ENCODE results near the gene CHPF2. TPM values are rescaled to one million over a fixed set of nuclear protein-coding genes. Genes with fewer than 3 reads are reported as not detected.

The CHPF2 gene
- total RNA-seq, 1 donor from 2014 or later: 38.1 TPM

- Mint-ChIP-seq H3K9me3 (ENCODE audit: unreplicated experiment) (no peaks in the 10 kb centered on the region), H3K36me3 (ENCODE audit: unreplicated experiment) (no peaks in the 10 kb centered on the region), H3K27ac (ENCODE audit: unreplicated experiment) (no peak overlapping the region), H3K27me3 (ENCODE audit: unreplicated experiment) (peaks cover 7% of the 10 kb centered on the region), H3K4me1 (ENCODE audit: low read depth, unreplicated experiment) (peaks cover 5% of the 10 kb centered on the region), H3K4me3 (ENCODE audit: unreplicated experiment) (no peak overlapping the region)
- DNase-seq: no peak
- no peak for TF ChIP-seq CTCF (IDR thresholded peaks at IDR 0.05; ENCODE audit: partially characterized antibody, unreplicated experiment)
Observed at GRCh38 chr7:151206914-151207313, 25.4 kb upstream of the CHPF2 start.

GRCh38 chr7:151207315-151207714 is 25.0 kb upstream of the CHPF2 start:
- Mint-ChIP-seq H3K4me3 (ENCODE audit: unreplicated experiment) (no peak overlapping the region), H3K9me3 (ENCODE audit: unreplicated experiment) (no peaks in the 10 kb centered on the region), H3K4me1 (ENCODE audit: low read depth, unreplicated experiment) (peaks cover 9% of the 10 kb centered on the region), H3K27ac (ENCODE audit: unreplicated experiment) (no peak overlapping the region), H3K27me3 (ENCODE audit: unreplicated experiment) (peaks cover 7% of the 10 kb centered on the region), H3K36me3 (ENCODE audit: unreplicated experiment) (no peaks in the 10 kb centered on the region)
- no peak for TF ChIP-seq CTCF (IDR thresholded peaks at IDR 0.05; ENCODE audit: partially characterized antibody, unreplicated experiment)
- DNase-seq: no peak

- H3K36me3 Mint-ChIP-seq (ENCODE audit: unreplicated experiment): no peaks in the 10 kb centered on the region
- peaks cover 7% of the 10 kb centered on the region for H3K27me3 Mint-ChIP-seq (ENCODE audit: unreplicated experiment)
- H3K9me3 Mint-ChIP-seq (ENCODE audit: unreplicated experiment): no peaks in the 10 kb centered on the region
- no peak for DNase-seq
- H3K4me1 Mint-ChIP-seq (ENCODE audit: low read depth, unreplicated experiment): peaks cover 9% of the 10 kb centered on the region
- H3K27ac Mint-ChIP-seq (ENCODE audit: unreplicated experiment): no peak overlapping the region
- TF ChIP-seq CTCF (IDR thresholded peaks at IDR 0.05; ENCODE audit: partially characterized antibody, unreplicated experiment): no peak
- H3K4me3 Mint-ChIP-seq (ENCODE audit: unreplicated experiment): no peak overlapping the region
Observed at GRCh38 chr7:151207804-151208203, 24.5 kb upstream of the CHPF2 start.

GRCh38 chr7:151208253-151208862 is 23.9 kb upstream of the CHPF2 start:
- DNase-seq: no peak
- Mint-ChIP-seq H3K4me1 (ENCODE audit: low read depth, unreplicated experiment) (peaks cover 9% of the 10 kb centered on the region), H3K9me3 (ENCODE audit: unreplicated experiment) (no peaks in the 10 kb centered on the region), H3K36me3 (ENCODE audit: unreplicated experiment) (no peaks in the 10 kb centered on the region), H3K27me3 (ENCODE audit: unreplicated experiment) (peaks cover 7% of the 10 kb centered on the region), H3K4me3 (ENCODE audit: unreplicated experiment) (no peak overlapping the region), H3K27ac (ENCODE audit: unreplicated experiment) (no peak overlapping the region)
- TF ChIP-seq CTCF (IDR thresholded peaks at IDR 0.05; ENCODE audit: partially characterized antibody, unreplicated experiment): no peak

- no peak for DNase-seq
- Mint-ChIP-seq H3K9me3 (ENCODE audit: unreplicated experiment) (no peaks in the 10 kb centered on the region), H3K4me3 (ENCODE audit: unreplicated experiment) (no peak overlapping the region), H3K36me3 (ENCODE audit: unreplicated experiment) (no peaks in the 10 kb centered on the region), H3K27ac (ENCODE audit: unreplicated experiment) (no peak overlapping the region), H3K27me3 (ENCODE audit: unreplicated experiment) (peaks cover 5% of the 10 kb centered on the region), H3K4me1 (ENCODE audit: low read depth, unreplicated experiment) (peaks cover 9% of the 10 kb centered on the region)
- TF ChIP-seq CTCF (IDR thresholded peaks at IDR 0.05; ENCODE audit: partially characterized antibody, unreplicated experiment): no peak
Observed at GRCh38 chr7:151209588-151209987, 22.7 kb upstream of the CHPF2 start.

All from glutamatergic neuron (in vitro differentiated cells).